DMS 273 (cell line): Measurements from ENCODE around the gene ZNF500.

Experiments
- DNase-seq: peaks from one replicate; lab custom pipeline; 2025; ENCODE audit not compliant: unreplicated experiment; lab: John Stamatoyannopoulos, UW

ZNF500 gene

DNA sequence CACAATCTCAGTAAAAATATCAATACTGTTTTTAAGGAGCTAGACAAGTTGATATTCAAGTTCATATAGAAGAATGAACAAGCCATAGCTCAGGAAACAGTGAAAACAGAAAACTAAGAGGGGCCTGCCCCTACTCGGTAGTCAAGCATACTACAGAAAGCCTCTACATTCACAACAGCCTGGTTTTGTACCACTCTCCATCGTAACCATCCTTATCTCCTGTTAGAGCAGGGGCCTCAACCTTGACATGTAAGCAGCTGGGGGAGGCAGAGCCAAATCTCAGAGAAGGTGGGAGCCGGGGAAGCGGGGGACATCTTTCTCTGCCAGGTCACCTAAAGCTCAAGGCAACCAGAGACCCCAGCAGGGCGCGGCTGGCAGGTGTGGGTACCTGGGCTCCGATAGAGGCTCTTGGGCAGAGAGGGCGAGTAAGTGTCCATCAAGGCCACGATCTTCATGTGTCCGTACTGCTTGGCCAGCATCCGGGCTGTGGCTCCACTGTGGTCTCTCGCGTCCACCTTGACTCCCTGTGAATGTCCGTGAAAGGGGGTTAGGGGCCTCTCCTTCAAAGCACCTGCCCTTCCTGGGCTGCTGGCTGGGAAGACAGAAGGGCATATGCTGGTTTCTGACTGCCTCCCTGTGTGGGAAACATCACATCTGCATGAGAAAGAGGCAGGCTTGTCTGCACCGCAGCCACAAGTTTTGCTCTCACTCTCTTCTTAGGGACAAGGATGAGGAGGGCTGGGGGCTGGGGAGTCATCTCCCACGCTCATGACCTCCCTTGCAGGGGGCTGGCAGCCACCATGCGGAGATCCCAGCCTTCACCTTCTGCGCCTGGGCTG lies 53.1 kb downstream of the ZNF500 start:
- DNase-seq, result no peak

DNA sequence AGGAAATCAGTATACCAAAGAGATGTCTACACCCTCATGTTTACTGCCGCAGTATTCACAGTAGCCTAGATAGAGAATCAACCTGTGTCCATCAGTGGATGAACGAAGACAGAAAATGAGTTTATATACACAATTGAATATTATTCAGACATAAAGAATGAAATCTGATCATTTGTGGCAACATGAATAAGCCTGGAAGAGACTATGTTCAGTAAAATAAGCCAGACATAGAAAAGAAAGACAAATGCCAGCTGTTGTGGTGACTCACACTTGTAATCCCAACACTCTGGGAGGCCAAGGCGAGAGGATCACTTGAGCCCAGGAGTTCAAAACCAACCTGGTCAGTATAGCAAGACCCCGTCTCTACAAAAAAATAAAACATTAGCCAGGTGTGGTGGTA lies 57.5 kb downstream of the ZNF500 start:
- DNase-seq, result no peak

DNA sequence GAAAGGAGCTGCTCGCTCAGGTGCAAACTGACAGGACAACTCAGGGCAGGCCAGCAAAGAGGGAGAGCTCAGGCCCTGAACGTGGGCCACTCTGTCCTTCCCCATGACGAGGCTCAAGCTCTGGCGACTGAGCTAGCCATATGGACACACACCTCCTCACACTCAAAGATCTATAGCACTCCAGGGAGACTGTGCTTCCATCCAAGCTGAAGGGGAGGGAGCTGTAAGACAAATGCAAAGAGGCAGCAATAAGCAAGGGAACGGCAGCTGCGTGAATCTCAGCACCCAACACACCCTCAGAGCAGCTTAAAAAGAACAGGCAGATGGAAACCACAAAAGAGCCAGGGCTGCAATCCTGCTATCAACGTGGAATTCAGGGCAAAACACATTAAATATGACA lies 60.1 kb downstream of the ZNF500 start:
- DNase-seq, result no peak

DNA sequence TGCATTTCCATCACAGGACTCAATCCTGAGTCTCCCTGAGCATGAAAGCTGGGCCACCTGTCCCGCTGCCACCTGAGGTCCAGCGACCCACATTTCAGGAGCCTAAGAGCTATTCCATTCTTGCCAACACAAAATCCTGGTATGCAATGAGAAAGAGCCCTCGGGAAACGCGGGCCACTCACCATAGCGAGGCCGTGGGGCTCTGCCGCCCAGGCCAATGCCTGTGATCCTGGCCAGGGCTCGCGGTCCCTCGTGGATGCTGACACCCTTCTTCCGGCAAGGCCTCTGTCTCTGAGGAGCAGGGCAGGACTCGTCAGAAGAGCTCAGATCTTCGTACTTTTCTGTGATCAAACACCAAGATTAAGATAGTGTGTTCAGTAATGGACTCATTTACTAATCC lies 62.0 kb downstream of the ZNF500 start:
- no peak for DNase-seq

DNA sequence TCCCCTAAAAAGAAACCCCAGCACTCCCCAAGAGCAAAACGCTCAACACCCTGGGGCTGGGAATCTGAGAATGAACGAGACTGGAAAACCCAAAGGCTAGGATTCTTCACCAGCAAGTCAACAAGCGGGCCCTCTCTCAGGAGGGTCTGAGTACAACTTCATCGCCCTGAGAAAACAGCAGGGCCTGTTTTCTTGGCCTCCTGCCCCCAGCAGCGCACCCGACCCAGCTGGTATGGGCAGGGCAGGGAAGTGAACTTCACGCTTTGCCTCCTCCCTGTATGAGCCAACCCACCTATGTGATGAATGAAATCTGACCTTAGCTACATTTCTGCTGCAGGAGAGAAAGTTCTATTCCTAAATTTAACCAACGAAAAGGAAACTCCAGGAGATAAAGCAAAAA lies 62.5 kb downstream of the ZNF500 start:
- DNase-seq, result no peak

DNA sequence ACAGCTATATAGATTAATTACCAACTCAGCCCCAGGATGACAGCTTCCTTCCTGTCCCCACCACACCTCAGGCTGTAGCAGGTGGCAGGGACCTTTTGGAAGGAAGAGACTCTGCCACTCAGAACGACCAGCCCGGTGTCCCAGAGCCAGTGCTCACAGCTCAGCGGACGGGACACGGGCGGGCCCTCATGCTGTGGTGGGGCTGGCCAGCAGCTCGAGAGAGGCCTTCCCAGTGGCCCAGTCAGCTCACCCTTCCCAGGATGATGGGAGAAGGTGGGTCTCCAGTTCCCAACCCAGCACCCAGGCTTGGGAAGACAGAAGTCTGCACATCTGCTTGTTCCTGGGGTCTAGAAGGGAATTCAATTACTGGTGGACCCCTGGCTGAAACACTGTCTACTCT lies 63.1 kb downstream of the ZNF500 start:
- DNase-seq, result no peak

DNA sequence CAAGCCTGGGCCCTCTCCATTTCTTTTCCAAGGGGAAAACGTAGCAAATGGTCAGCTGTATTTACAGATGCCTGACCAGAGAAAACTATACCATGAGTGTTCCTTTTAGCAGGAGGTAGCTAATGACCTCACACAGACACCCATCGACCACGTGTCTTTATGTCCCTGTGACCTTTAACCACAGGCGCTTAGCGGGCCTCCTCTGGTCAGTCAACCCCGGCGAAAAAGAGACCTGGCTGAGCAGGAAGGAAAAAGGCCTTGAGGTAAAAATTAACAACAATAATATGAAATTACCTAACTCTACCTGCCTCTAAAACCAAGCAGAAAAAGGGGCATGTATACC lies 64.5 kb downstream of the ZNF500 start:
- no peak for DNase-seq

DNA sequence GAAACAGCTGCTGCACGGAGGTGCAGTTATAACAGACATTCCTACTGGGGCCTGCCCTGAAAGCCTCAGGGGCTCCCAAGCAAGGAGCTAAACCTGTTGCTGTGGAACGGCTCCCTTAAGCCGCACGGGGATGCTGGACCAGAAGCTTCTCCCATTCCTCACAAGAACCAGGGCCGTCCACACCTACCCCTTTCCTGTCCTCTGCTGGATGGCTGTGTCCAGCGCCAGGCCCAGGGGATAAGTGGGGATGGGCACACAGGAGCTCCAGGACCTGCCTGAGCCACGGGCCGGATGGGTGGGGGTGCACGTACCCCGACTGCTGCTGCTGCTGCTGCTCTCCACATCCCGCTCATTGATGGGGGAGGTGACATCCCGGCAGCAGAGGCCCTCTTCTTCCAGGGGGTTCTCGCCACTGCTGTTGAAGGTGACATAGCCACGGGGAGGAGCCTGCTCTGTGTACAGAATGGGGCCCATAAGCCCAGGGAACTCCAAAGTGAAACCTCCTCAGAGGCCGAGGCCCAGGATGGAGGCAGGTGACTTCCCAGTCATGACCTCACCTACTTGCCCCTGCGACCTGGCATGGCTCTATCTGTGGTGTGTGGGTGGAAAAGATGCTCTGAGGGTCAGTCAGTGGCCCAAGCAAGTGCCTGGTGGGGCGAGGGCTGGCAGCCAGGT lies 65.0 kb downstream of the ZNF500 start:
- no peak for DNase-seq

DNA sequence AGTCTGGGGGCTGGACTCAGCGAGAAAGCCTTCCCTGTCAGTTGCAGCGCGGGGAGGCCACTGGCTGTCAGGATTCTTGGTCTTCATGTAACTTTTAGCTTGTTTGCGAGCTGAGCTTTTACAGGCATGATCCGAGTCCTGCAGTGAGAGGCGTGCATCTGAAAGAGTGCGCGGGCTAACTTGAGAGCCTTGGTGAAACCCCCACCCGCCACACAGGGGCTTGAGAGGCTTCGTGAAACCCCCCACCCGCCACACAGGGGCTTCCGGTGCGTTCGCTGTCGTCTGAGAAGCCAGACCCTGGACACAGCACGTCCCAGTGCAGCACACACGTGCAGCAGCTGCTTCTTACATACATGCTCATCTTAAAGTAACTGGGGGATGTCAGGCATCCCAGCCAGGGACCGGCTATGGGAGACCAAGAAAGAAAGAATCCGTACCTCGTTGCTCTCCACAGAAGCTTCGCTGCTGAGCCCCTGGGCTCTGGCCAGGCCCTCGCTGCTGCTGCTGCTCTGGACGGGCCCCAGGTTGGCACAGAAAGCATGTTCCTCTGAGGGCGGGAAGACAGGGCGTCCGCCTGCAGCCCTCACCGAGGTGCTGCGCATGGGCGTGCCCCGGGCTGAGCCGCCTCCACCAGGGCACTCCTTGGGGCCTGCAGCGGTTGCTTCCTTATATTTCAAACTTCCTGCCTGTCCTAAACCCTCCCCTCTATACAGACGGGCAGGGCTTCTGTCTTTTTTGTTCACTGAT lies 65.8 kb downstream of the ZNF500 start:
- DNase-seq, result no peak

DNA sequence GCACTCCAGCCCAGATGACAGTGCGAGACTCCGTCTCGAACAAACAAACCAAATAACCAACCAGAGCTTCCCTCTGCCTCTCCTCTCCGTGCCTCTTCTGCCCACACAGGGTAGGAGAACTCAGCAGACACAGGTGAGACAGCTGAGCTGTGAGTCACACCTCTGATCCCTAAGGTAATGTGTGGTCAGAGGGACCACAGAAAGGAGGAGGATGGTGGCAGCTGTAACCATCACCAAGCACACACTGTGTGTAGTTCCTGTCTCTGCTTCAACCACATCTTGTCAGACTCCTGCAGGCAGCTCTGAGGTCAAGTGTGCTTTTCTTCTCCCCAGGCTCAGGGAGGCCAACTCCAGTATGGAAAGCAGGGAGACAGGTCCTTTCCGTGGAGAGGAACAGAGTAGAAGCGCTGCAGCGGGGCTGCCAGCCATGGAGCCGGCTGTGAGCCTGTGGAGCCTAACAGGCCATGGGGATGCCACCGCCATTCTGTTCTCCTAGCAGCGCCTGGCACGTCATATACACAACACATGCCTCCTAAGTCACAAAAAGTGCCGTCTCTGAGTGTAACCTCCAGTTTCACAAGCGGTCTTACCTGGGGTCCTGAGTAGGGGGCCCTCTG lies 66.5 kb downstream of the ZNF500 start:
- no peak for DNase-seq

DNA sequence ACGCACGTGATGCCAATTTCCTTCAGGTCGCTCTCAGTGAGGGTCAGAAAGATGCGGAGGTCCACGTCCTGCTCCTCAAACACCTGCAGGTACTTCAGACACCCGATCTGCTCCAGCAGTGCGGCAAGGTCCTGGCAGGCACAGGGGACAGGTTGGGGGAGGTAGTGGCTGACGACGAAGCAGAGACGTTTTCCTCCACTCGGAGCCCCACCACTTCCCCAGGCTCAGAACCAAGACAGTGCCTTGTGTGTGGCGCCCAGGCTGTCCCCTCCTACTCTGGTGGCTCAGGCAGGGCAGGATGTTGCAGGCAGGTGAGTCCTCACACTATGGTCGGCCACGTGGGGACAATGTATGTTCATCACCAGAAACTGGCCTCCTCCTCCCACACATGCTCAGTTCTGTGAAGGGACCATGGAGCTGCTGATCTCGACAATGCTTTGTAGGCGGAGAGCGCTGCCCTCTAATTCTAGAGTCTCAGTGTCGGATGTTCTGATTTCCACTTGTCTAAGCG lies 67.9 kb downstream of the ZNF500 start:
- DNase-seq, result no peak

DNA sequence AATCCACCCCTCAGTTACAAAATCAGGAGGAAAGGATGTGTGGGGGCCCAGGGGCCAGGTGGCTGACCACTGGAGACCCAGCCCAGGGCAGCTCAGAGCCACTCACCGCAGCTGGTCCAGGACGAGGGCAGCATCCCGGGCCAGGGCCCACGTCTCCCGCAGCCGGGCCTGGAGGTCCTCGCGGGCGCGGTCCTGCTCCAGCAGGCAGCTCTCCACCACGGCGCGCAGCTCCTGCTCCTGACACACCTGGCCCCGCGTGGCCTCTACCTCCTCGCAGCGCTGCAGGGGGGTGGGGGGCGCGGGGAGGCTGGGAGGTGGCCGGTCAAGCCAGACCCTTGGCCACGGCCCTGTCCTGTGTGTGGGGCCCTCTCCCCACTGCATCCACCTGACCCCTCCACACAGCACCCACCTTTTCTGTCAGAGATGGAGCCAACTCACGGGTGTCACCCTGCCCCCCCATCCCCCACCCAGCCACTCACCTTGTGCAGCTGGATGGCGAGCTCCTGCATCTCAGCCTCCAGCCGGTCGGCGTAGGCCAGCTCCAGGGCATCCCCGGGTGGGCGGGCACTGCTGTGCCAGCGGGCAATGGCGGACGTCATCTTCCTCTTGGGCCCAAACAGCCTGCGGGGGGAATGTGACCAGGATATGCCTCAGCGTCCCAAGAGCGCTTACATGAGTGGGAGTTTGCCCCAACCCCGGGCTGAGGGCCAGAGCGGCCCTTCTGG lies 68.5 kb downstream of the ZNF500 start:
- DNase-seq, result no peak
